ENCODE data around the gene MAP3K6. TPM values are rescaled to one million over a fixed set of nuclear protein-coding genes. Genes with fewer than 3 reads are reported as not detected.

The MAP3K6 gene, protein sequence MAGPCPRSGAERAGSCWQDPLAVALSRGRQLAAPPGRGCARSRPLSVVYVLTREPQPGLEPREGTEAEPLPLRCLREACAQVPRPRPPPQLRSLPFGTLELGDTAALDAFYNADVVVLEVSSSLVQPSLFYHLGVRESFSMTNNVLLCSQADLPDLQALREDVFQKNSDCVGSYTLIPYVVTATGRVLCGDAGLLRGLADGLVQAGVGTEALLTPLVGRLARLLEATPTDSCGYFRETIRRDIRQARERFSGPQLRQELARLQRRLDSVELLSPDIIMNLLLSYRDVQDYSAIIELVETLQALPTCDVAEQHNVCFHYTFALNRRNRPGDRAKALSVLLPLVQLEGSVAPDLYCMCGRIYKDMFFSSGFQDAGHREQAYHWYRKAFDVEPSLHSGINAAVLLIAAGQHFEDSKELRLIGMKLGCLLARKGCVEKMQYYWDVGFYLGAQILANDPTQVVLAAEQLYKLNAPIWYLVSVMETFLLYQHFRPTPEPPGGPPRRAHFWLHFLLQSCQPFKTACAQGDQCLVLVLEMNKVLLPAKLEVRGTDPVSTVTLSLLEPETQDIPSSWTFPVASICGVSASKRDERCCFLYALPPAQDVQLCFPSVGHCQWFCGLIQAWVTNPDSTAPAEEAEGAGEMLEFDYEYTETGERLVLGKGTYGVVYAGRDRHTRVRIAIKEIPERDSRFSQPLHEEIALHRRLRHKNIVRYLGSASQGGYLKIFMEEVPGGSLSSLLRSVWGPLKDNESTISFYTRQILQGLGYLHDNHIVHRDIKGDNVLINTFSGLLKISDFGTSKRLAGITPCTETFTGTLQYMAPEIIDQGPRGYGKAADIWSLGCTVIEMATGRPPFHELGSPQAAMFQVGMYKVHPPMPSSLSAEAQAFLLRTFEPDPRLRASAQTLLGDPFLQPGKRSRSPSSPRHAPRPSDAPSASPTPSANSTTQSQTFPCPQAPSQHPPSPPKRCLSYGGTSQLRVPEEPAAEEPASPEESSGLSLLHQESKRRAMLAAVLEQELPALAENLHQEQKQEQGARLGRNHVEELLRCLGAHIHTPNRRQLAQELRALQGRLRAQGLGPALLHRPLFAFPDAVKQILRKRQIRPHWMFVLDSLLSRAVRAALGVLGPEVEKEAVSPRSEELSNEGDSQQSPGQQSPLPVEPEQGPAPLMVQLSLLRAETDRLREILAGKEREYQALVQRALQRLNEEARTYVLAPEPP (N-terminal part only)
- 11.2 to 21.7 TPM (median 19.9 TPM) in 5 replicates for total RNA-seq (2022; extraction: Qiagen RNA extraction)

DNA sequence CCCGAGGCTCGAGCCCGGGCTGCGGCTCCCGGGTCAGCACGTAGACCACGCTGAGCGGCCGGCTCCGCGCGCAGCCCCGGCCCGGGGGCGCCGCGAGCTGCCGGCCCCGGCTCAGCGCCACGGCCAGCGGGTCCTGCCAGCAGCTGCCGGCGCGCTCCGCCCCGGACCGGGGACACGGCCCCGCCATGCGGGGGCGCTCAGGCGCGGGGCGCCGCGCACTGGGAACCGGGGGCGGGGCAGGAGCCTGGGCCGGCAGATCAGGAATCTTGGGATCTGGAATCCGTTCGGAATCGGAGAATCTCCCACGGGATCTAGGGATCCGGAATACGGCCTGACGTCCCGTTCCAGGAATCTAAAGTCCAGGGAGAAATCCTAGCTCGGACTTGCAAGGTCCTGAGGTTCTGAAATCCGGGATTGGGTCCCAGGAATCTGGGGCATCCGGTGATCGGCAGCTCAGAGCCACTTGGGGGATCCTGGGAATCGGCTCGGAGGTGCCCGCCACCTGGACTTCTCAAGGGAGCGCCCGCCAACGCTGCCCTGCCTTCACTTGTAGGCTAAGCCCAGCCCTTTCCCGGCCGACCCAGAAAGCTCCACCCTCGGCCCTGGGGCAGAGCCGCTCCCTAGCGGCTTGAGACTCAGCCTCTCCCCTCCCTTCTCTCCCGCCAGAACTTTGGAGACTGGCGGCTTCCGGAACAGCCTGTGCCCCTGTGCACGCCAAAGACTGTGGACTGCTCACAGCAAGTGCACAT, at the start of gene MAP3K6:
Gene MAP3K6 (minus strand): TSS at position 551 of the 749 bp plus-strand sequence. CDS start 364 bp downstream, at position 187.

DNA sequence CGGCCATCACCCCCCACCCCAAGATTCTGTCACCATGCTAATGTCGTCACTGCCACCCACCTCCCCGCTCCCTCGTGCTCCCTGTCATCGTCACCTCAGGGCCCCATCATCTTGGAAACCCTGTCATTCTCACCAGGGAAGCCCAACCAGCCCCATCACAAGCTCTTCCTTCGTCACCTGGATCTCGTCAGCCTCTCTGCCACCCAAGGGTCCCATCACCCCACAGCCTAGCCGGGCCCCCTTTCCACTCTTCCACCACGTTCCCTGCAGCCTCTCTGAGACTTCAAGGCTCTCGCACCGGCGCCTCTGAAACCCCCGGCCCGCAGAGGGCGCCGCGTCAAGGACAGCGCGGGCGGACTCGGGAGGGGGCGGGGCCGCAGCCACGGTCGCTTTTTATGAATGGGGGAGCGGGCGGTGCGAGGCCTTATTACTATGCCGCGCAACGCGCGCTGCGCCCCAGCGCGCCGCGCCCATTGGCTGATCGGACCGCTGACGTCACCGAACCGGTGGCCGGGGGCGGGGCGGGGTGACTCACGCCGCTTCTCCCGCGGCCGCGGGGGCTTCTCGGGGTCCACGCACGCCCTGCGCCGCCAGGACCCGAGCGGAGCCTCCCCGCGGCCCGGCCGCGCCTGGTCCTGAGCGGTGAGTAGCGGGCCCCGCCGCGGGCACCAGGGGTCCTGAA, 25.5 kb upstream of the MAP3K6 start, which contains the start of gene GPR3:
Gene GPR3 (plus strand): TSS at position 527 of the 682 bp plus-strand sequence. CDS start 1,177 bp downstream, outside the sequence.

DNA sequence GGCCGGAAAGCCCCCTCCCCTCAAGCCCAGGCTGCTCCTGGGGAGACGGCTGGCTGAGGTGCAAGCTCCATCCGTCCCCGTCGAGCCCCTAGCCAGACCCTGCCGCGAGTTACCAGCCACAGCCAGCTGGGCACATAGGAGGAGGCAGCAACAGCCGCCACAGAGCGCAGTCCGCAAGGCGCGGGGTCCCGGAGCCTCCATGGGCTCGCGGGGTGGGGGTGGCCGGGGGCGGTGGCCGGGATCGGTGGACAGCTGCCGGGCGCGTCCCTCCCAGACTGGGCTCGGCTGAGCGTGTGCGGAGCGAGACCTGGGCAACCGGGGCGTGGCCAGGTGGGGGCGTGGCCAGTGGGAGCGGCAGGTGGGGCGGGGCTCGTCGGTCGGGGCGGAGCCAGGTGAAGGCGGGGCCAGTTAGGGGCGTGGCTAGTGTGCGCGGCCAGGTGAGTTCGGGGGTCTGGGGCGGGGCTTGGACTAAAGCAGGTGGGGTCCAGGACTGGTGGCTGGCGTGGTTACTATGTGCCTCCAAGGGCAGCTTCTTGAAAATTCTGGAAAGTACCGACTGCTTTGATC, 16.4 kb upstream of the MAP3K6 start, which contains the start of gene CD164L2:
Gene CD164L2 (minus strand): TSS at position 295 of the 567 bp plus-strand sequence. CDS start 94 bp downstream, at position 201.

DNA sequence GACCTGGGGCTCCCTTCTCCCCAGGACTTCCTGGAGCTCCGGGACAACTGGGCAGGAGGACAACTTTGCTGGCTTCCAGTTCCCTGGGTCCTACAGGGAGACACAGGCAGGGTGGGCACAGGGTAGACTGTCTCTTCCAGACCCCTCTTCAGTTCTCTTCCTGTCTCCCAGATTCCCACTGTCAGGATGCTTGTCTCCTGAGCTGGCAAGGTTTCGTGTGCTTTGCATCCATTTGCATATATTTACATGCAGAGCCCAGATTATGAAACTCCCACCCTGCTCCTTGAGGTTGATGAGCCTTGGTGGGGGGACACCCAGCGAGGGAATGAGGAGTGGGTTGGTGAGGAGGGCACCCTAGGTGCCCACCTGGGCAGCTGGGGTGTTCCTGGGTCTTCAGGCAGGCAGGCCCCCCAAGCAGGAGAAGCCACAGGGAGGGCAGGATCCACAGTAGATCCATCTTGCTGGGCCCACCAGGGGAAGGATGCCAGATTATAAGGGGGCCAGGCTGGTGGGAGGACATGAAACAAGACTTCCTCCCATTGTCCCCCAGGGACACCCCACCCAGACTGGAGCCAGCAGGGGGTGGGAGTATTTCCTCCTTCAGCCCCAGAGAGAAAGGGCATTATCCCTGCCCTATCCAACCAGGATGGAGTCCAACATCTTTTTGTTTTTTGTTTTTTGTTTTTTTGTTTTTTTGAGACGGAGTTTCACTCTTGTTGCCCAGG, 7.8 kb upstream of the MAP3K6 start, which contains the start of gene FCN3:
Gene FCN3 (minus strand): TSS at position 463 of the 725 bp plus-strand sequence. CDS start 6 bp downstream, at position 457.

DNA sequence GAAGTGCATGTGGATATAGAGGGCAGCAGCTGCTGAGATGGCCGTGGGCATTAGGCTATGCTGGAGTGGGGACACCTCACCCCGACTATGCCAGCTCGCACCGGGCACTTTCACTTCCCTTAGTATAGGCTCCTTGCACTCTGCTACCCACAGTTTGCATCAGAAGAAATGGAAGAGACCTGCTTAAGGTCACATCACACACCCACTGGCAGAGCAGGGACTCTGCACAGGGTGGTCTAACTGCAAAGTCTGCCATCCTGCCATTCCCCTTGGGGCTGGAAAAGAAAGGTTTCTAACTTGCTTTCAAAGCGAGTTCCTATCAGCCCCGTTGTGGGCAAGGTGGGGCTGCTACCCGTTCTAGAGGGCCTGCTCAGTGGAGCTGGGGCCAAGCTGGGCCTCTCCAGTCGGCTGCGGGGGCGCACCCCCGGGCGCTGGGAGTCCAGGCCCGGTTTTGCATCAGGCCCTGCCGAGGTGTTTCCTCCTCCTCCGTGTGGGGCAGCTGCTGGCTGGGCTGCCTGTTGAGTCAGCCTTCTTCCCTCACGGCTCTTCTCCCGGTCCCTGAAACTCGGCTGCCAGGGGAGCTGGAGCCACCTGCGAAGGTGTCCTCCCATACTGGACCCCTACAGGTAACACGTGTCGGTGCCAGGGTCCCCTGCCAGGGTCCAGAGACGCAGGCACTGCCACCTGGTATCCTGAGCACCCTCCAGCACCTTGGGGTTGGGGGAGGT, 25.1 kb downstream of the MAP3K6 start, which contains the start of gene SYTL1:
Gene SYTL1 (plus strand): TSS at position 498 of the 728 bp plus-strand sequence. CDS start 3,313 bp downstream, outside the sequence.

DNA sequence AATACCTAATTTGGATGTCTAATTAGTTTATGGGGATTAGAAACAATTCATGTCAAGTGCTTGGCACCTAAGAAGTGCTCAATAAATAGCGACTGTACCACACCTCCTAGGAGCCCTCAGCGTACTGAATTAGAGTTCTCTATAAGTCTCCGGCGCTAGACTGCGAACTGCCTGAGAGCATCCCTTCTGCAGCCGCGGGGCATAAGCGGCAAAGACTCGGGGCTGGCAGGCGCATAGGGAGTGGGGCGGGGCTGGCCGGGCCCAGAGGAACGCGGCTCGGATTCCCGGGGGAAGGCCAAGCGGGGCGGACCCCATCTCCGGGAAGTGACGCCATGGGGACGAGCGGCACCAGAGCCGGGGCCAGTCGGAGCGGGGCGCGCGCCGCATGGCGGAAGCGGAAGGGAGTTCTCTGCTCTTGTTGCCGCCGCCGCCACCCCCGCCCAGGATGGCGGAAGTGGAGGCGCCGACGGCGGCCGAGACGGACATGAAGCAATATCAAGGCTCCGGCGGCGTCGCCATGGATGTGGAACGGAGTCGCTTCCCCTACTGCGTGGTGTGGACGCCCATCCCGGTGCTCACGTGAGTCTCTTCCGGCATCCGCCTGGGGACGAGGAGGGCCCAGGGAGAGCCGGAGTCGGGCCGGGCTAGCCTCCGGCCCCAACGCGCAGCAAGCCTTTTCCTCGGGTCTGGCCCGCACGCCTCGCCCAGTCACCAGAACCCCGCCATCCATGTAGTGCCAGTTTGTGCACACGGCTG, 44.8 kb downstream of the MAP3K6 start, which contains the start of gene TMEM222:
Gene TMEM222 (plus strand): TSS at position 351 of the 756 bp plus-strand sequence. CDS start 35 bp downstream, at position 386.

Other genes starting within 250 kb of the MAP3K6 start
- gene SLC9A1, start 211.8 kb downstream of the MAP3K6 start, total RNA-seq (2022; extraction: Qiagen RNA extraction), result 15.0 to 23.8 TPM (median 21.1 TPM) in 5 replicates
- 5.2 to 8.0 TPM (median 7.4 TPM) in 5 replicates for gene WDTC1, start 132.3 kb downstream of the MAP3K6 start, total RNA-seq (2022; extraction: Qiagen RNA extraction)
- gene TMEM222, start 44.8 kb downstream of the MAP3K6 start, total RNA-seq (2022; extraction: Qiagen RNA extraction), result 39.9 to 46.8 TPM (median 44.6 TPM) in 5 replicates
- gene SYTL1, start 24.9 kb downstream of the MAP3K6 start, total RNA-seq (2022; extraction: Qiagen RNA extraction), result 0.10 to 0.73 TPM (median 0.45 TPM) in 5 replicates
- not detected in 5 replicates for gene FCN3, start 7.9 kb upstream of the MAP3K6 start, total RNA-seq (2022; extraction: Qiagen RNA extraction)
- gene CD164L2, start 16.4 kb upstream of the MAP3K6 start, total RNA-seq (2022; extraction: Qiagen RNA extraction), result not detected in 5 replicates
- 1.3 to 1.8 TPM (median 1.6 TPM) in 5 replicates for gene GPR3, start 25.7 kb upstream of the MAP3K6 start, total RNA-seq (2022; extraction: Qiagen RNA extraction)
- gene WASF2, start 123.2 kb upstream of the MAP3K6 start, total RNA-seq (2022; extraction: Qiagen RNA extraction), result 45.8 to 64.5 TPM (median 61.1 TPM) in 5 replicates
- gene AHDC1, start 237.2 kb upstream of the MAP3K6 start, total RNA-seq (2022; extraction: Qiagen RNA extraction), result 16.9 to 31.3 TPM (median 29.9 TPM) in 5 replicates